ENCODE measurements around the gene E4F1. TPM values are rescaled to one million over a fixed set of nuclear protein-coding genes. Genes with fewer than 3 reads are reported as not detected.
A peak's percentile ranks its signal among the peaks of the same experiment; 100 is the strongest.

The E4F1 gene
- total and polyA plus RNA-seq, 10 of the 15 experiments (the other 5 are each of a cell fraction or from before 2014, with no cell fraction given), result 0.23 to 36.5 (median 14.5) TPM

DNA sequence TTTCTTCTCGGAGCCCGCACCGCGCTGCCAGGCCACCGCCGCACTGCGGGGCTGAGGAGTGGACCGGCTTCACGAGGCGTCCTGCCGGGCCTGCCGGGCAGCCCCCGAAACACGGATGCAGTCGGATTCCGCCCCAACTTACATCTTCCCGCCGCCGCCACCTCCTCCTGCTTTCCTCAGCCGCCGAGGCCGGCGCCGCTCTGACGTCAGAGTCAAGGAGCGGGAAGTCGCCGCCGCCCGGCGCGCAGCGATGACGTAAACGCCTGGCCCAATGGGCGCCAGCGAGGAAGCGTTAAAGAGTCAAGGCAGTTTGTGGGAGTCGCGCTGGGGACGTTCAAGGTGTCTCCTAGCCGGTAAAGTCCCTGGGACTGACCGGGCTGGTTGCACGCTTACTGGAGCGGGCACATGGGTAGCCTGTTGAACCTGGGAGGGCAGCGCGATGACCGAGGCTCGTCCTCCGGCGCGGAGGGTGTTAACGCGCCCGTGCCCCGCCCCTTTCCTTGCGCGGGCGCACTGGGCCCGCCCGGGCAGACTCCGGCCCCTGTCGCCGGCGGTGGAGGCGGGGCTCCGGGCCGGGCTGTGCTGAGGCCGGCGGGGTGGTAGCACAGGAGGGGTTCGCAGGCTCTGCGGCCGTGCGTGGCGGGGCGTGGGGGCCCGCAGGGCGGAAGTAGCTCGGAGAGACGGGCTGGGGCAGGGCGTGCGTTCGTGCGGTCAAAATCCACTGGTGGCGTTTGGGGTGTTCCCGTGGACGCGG lies 44.7 kb downstream of the E4F1 start, which contains the start of gene RNPS1 (continued):
- no peak for TF ChIP-seq CHD1 (IDR thresholded peaks at IDR 0.05; ENCODE audit: low read depth, low read length)
- TF ChIP-seq PAX8 (IDR thresholded peaks at IDR 0.05), result no peak
- no peak for TF ChIP-seq MEF2B (IDR thresholded peaks at IDR 0.05; ENCODE audit: partially characterized antibody, poor library complexity, severe bottlenecking)
- peak; percentile 27; the same call in 1 of the 2 replicates for TF ChIP-seq MTA2 (IDR thresholded peaks at IDR 0.05; ENCODE audit: low read depth)
- peak; percentile 71 for TF ChIP-seq POU2F2 (IDR thresholded peaks at IDR 0.05; ENCODE audit: borderline replicate concordance, low read depth, low read length)
- TF ChIP-seq IKZF1 (conservative IDR thresholded peaks at IDR 0.05), result peak; percentile 94
- TF ChIP-seq BCL11A (IDR thresholded peaks at IDR 0.05; ENCODE audit: low read depth, low read length), result no peak
- peak; percentile 100 for TF ChIP-seq NBN (IDR thresholded peaks at IDR 0.05)
- peak; percentile 97 for TF ChIP-seq POLR2AphosphoS5 (IDR thresholded peaks at IDR 0.05; ENCODE audit: low read length)
- peak; percentile 78 for TF ChIP-seq SMAD1 (IDR thresholded peaks at IDR 0.05; ENCODE audit: low read depth, partially characterized antibody)
- TF ChIP-seq RB1 (IDR thresholded peaks at IDR 0.05; ENCODE audit: borderline replicate concordance), result peak; percentile 99
- 0 out of 2 replicates have a peak, but pooled peaks have one; percentile 14 for TF ChIP-seq ZBTB4 (CRISPR knock-in tag; IDR thresholded peaks at IDR 0.05)
- TF ChIP-seq CEBPB (IDR thresholded peaks at IDR 0.05; ENCODE audit: borderline replicate concordance in 1 of 2, low read depth in 2 of 2, low read length in 2 of 2), result no peak
- TF ChIP-seq, protein P1, sequence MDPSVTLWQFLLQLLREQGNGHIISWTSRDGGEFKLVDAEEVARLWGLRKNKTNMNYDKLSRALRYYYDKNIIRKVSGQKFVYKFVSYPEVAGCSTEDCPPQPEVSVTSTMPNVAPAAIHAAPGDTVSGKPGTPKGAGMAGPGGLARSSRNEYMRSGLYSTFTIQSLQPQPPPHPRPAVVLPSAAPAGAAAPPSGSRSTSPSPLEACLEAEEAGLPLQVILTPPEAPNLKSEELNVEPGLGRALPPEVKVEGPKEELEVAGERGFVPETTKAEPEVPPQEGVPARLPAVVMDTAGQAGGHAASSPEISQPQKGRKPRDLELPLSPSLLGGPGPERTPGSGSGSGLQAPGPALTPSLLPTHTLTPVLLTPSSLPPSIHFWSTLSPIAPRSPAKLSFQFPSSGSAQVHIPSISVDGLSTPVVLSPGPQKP (IDR thresholded peaks at IDR 0.05; ENCODE audit: low read depth, low read length), result peak; percentile 22; the same call in 1 of the 2 replicates
- TF ChIP-seq BMI1 (IDR thresholded peaks at IDR 0.05; ENCODE audit: borderline replicate concordance), result no peak
- no peak for TF ChIP-seq USF2 (IDR thresholded peaks at IDR 0.05; ENCODE audit: borderline replicate concordance, low read depth, low read length)
- peak; percentile 90 for TF ChIP-seq CBFB (IDR thresholded peaks at IDR 0.05; ENCODE audit: low read depth)
- TF ChIP-seq, protein P2, sequence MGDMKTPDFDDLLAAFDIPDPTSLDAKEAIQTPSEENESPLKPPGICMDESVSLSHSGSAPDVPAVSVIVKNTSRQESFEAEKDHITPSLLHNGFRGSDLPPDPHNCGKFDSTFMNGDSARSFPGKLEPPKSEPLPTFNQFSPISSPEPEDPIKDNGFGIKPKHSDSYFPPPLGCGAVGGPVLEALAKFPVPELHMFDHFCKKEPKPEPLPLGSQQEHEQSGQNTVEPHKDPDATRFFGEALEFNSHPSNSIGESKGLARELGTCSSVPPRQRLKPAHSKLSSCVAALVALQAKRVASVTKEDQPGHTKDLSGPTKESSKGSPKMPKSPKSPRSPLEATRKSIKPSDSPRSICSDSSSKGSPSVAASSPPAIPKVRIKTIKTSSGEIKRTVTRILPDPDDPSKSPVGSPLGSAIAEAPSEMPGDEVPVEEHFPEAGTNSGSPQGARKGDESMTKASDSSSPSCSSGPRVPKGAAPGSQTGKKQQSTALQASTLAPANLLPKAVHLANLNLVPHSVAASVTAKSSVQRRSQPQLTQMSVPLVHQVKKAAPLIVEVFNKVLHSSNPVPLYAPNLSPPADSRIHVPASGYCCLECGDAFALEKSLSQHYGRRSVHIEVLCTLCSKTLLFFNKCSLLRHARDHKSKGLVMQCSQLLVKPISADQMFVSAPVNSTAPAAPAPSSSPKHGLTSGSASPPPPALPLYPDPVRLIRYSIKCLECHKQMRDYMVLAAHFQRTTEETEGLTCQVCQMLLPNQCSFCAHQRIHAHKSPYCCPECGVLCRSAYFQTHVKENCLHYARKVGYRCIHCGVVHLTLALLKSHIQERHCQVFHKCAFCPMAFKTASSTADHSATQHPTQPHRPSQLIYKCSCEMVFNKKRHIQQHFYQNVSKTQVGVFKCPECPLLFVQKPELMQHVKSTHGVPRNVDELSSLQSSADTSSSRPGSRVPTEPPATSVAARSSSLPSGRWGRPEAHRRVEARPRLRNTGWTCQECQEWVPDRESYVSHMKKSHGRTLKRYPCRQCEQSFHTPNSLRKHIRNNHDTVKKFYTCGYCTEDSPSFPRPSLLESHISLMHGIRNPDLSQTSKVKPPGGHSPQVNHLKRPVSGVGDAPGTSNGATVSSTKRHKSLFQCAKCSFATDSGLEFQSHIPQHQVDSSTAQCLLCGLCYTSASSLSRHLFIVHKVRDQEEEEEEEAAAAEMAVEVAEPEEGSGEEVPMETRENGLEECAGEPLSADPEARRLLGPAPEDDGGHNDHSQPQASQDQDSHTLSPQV (IDR thresholded peaks at IDR 0.05), result no peak; the same call in 1 of the 2 replicates
- TF ChIP-seq KLF5 (IDR thresholded peaks at IDR 0.05; ENCODE audit: partially characterized antibody), result peak; percentile 93
- peak in 1 of 2 experiments; percentile 63 for TF ChIP-seq IKZF2 (IDR thresholded peaks at IDR 0.05)
- TF ChIP-seq NFXL1 (IDR thresholded peaks at IDR 0.05; ENCODE audit: borderline replicate concordance), result no peak
- TF ChIP-seq RELA (IDR thresholded peaks at IDR 0.05; ENCODE audit: borderline replicate concordance, partially characterized antibody), result peak; percentile 85
